H1 (cell line): ENCODE results near the gene LDAH. TPM values are rescaled to one million over a fixed set of nuclear protein-coding genes. Genes with fewer than 3 reads are reported as not detected.

ENCODE experiments used
- CTCF ChIA-PET: fragments of 300-600 bp; sonication (Branson Sonifier 250); formaldehyde crosslinking; loops from one replicate; lab custom pipeline; 2021; ENCODE audit not compliant: partially characterized antibody; lab: Charles Lee
- POLR2A ChIA-PET: fragments of 300-600 bp; sonication (Branson Sonifier 250); formaldehyde crosslinking; loops from one replicate; lab custom pipeline; 2021; ENCODE audit warnings: inconsistent platforms; ENCODE audit not compliant: partially characterized antibody; lab: Charles Lee
- DNase-seq, 2 experiments: peaks; one replicate each; pipeline versions ENCODE4 v3.0.0 to v3.0.0-alpha.2; 2010 to 2022; ENCODE audit warnings: low spot score in 2 of 2, low read depth in 1 of 2, mixed read lengths in 1 of 2
- FAIRE-seq: peaks from 2 replicates; lab custom pipeline; 2011; peaks lifted over from hg19 to GRCh38; lab: Jason Lieb, UNC
- H2AFZ ChIP-seq: 2 replicates; pipeline ENCODE4 v1.8.1; 2012; ENCODE audit warnings: low read length, inconsistent platforms
- H2AK5ac ChIP-seq: 2 replicates; pipeline ENCODE4 v1.6.1; 2013; ENCODE audit warnings: low read depth, low read length
- H2BK120ac ChIP-seq: replicated peaks from 2 replicates; pipeline ENCODE3; 2013; ENCODE audit warnings: low read depth, low read length, inconsistent platforms
- H2BK12ac ChIP-seq: 2 replicates; pipeline ENCODE4 v1.6.1; 2013; ENCODE audit warnings: low read depth, low read length
- H2BK15ac ChIP-seq: 2 replicates; pipeline ENCODE4 v1.6.1; 2013; ENCODE audit warnings: low read length
- H2BK20ac ChIP-seq: 2 replicates; pipeline ENCODE4 v1.6.1; 2013; ENCODE audit warnings: low read length
- H2BK5ac ChIP-seq: 2 replicates; pipeline ENCODE4 v1.6.1; 2013; ENCODE audit warnings: low read depth, low read length
- H3K14ac ChIP-seq: 2 replicates; pipeline ENCODE4 v1.6.1; 2013; ENCODE audit warnings: inconsistent platforms; ENCODE audit not compliant: insufficient read length
- H3K18ac ChIP-seq: 2 replicates; pipeline ENCODE4 v1.6.1; 2013; ENCODE audit warnings: low read length; ENCODE audit errors: extremely low read depth
- H3K23ac ChIP-seq: 2 replicates; pipeline ENCODE4 v1.6.1; 2013; ENCODE audit warnings: inconsistent platforms; ENCODE audit not compliant: insufficient read length
- H3K23me2 ChIP-seq: 2 replicates; pipeline ENCODE4 v1.6.1; 2013; ENCODE audit warnings: low read depth, low read length
- H3K27ac ChIP-seq: 2 replicates; pipeline ENCODE4 v1.6.1; 2011; ENCODE audit warnings: low read depth, low read length, inconsistent platforms
- H3K27me3 ChIP-seq, 4 experiments: replicated peaks in 1 of 4; 1 replicate in 1 of 4; 2 replicates in 3 of 4; pipeline versions ENCODE4 v1.6.1 to v1.8.1; 2011 to 2013; ENCODE audit warnings: low read length in 3 of 4, mild to moderate bottlenecking in 3 of 4, inconsistent platforms in 2 of 4, mixed read lengths in 2 of 4, moderate library complexity in 1 of 4; ENCODE audit not compliant: control insufficient read depth in 3 of 4, insufficient read depth in 3 of 4; ENCODE audit errors: extremely low read depth in 1 of 4
- H3K36me3 ChIP-seq, 4 experiments: 2 replicates each; pipeline versions ENCODE4 v1.6.1 to v1.8.1; 2011 to 2013; ENCODE audit warnings: mild to moderate bottlenecking in 4 of 4, low read length in 3 of 4, moderate library complexity in 2 of 4, control low read depth in 1 of 4, inconsistent platforms in 1 of 4; ENCODE audit not compliant: insufficient read depth in 4 of 4, control insufficient read depth in 2 of 4
- H3K4ac ChIP-seq: replicated peaks from 2 replicates; pipeline ENCODE3; 2013; ENCODE audit warnings: low read length, low read depth, mixed read lengths, inconsistent platforms; ENCODE audit not compliant: insufficient read length
- H3K4me1 ChIP-seq, 4 experiments: replicated peaks in 1 of 4; 1 replicate in 1 of 4; 2 replicates in 3 of 4; pipeline versions ENCODE4 v1.6.1 to v1.8.1; 2011 to 2013; ENCODE audit warnings: low read length in 3 of 4, inconsistent platforms in 2 of 4, mixed read lengths in 1 of 4; ENCODE audit not compliant: insufficient read depth in 4 of 4, control insufficient read depth in 3 of 4
- H3K4me2 ChIP-seq, 2 experiments: 2 replicates each; pipeline versions ENCODE4 v1.6.1 to v1.8.1; 2011 to 2013; ENCODE audit warnings: low read depth in 2 of 2, low read length in 2 of 2, control low read depth in 1 of 2, inconsistent platforms in 1 of 2, mild to moderate bottlenecking in 1 of 2; ENCODE audit not compliant: insufficient read depth in 1 of 2
- H3K4me3 ChIP-seq, 4 experiments: fragments of 200-600, 300-600 bp in 1 of 4; sonication (generic), shearing (Covaris generic), sonication (Bioruptor Twin) in 1 of 4; 2 replicates each; pipeline versions ENCODE4 v1.5.1 to v1.8.1; 2011 to 2016; ENCODE audit warnings: low read length in 4 of 4, low read depth in 3 of 4, control low read depth in 2 of 4, inconsistent platforms in 2 of 4, mild to moderate bottlenecking in 2 of 4, mixed read lengths in 1 of 4, moderate library complexity in 1 of 4; ENCODE audit not compliant: insufficient read depth in 2 of 4; ENCODE audit errors: extremely low read depth in 1 of 4
- H3K56ac ChIP-seq: replicated peaks from 2 replicates; pipeline ENCODE3; 2013; ENCODE audit warnings: low read depth, mild to moderate bottlenecking, mixed read lengths, low read length, inconsistent platforms; ENCODE audit not compliant: insufficient read length
- H3K79me1 ChIP-seq: 2 replicates; pipeline ENCODE4 v1.6.1; 2013; ENCODE audit warnings: low read depth, low read length, control low read depth
- H3K79me2 ChIP-seq, 2 experiments: 2 replicates each; pipeline versions ENCODE4 v1.6.1 to v1.8.1; 2012 to 2013; ENCODE audit warnings: low read length in 2 of 2, mild to moderate bottlenecking in 2 of 2, inconsistent platforms in 1 of 2; ENCODE audit not compliant: insufficient read depth in 2 of 2, control insufficient read depth in 1 of 2
- H3K9ac ChIP-seq, 4 experiments: replicated peaks in 1 of 4; 1 replicate in 1 of 4; 2 replicates in 3 of 4; pipeline versions ENCODE4 v1.6.1 to v1.8.1; 2011 to 2013; ENCODE audit warnings: low read depth in 3 of 4, low read length in 3 of 4, control low read depth in 2 of 4, mild to moderate bottlenecking in 2 of 4, moderate library complexity in 2 of 4, inconsistent platforms in 1 of 4; ENCODE audit errors: extremely low read depth in 1 of 4
- H3K9me3 ChIP-seq, 2 experiments: 2 replicates each; pipeline versions ENCODE4 v1.6.1 to v1.8.1; 2012 to 2013; ENCODE audit warnings: mild to moderate bottlenecking in 2 of 2, moderate library complexity in 2 of 2, control low read depth in 1 of 2, inconsistent platforms in 1 of 2, low read depth in 1 of 2, low read length in 1 of 2, mixed read lengths in 1 of 2; ENCODE audit not compliant: insufficient read depth in 2 of 2
- H4K20me1 ChIP-seq, 2 experiments: replicated peaks in 1 of 2; 2 replicates each; pipeline versions ENCODE3 to v1.8.1; 2011 to 2013; ENCODE audit warnings: inconsistent platforms in 2 of 2, low read length in 2 of 2, mild to moderate bottlenecking in 1 of 2; ENCODE audit not compliant: insufficient read depth in 2 of 2, control insufficient read depth in 1 of 2
- H4K5ac ChIP-seq: 2 replicates; pipeline ENCODE4 v1.6.1; 2013; ENCODE audit warnings: low read length, low read depth, mixed read lengths, inconsistent platforms; ENCODE audit not compliant: insufficient read length
- H4K8ac ChIP-seq: 2 replicates; pipeline ENCODE4 v1.8.0; 2013; ENCODE audit warnings: mild to moderate bottlenecking, moderate library complexity, low read length, inconsistent platforms; ENCODE audit not compliant: insufficient read depth; ENCODE audit errors: extremely low read depth
- H4K91ac ChIP-seq: replicated peaks from 2 replicates; pipeline ENCODE3; 2013; ENCODE audit warnings: low read length, mixed read lengths, inconsistent platforms; ENCODE audit not compliant: insufficient read length
- CBX5 ChIP-seq: fragments of 300-800, 300-1000 bp; sonication (generic); IDR thresholded peaks from 2 replicates; pipeline ENCODE4 v1.7.1; 2016; ENCODE audit warnings: antibody characterized with exemption, low read length, low read depth
- CEBPB ChIP-seq: IDR thresholded peaks from 2 replicates; pipeline ENCODE4 v1.6.1; 2012; ENCODE audit warnings: low read depth, low read length
- EGR1 ChIP-seq: IDR thresholded peaks from 2 replicates; pipeline ENCODE4 v1.6.1; 2011; ENCODE audit warnings: low read depth, low read length, borderline replicate concordance
- EZH2 ChIP-seq: fragments of 200-600 bp; sonication (generic); IDR thresholded peaks from 2 replicates; pipeline ENCODE4 v1.7.1; 2012; ENCODE audit warnings: low read depth, mild to moderate bottlenecking, moderate library complexity, low read length, inconsistent platforms; ENCODE audit not compliant: severe bottlenecking
- HDAC6 ChIP-seq: IDR thresholded peaks from one replicate; pipeline ENCODE4 v1.7.1; 2012; ENCODE audit warnings: low read depth, mild to moderate bottlenecking, inconsistent platforms, low read length, moderate library complexity
- RNF2 ChIP-seq: fragments of 200-900, 300-1000 bp; sonication (generic); IDR thresholded peaks from 2 replicates; pipeline ENCODE4 v1.7.1; 2016; ENCODE audit warnings: borderline replicate concordance, low read depth, mild to moderate bottlenecking, antibody characterized with exemption, low read length; ENCODE audit not compliant: poor library complexity, severe bottlenecking; ENCODE audit errors: missing control alignments
- SP1 ChIP-seq: IDR thresholded peaks from 2 replicates; pipeline ENCODE4 v1.6.1; 2011; ENCODE audit warnings: low read depth, low read length
- USF2 ChIP-seq: IDR thresholded peaks from 2 replicates; pipeline ENCODE4 v1.6.1; 2011; ENCODE audit warnings: low read length, improper control_type of control experiment
- WGBS, 2 experiments: shearing (Covaris generic) in 1 of 2; methylation state at CpG; one replicate each; pipeline versions ENCODE4 v1.1.6 to v1.1.7; 2013 to 2015; ENCODE audit warnings: low lambda C conversion rate in 2 of 2, mixed read lengths in 2 of 2, inconsistent platforms in 1 of 2, low coverage in 1 of 2, missing lambda C conversion rate in 1 of 2; ENCODE audit not compliant: insufficient replicate concordance in 2 of 2, insufficient coverage in 1 of 2, insufficient read length in 1 of 2; ENCODE audit errors: extremely low coverage in 1 of 2, missing lambda C conversion rate in 1 of 2; 5-methylcytosine and 5-hydroxymethylcytosine counted together
- polyA plus RNA-seq, 7 experiments: library from polyadenylated mRNA; depleted of rRNA in 3 of 7; stranded (reverse) in 5 of 7; unstranded in 2 of 7; fragments of >200 nt in 5 of 7; fragments of 200-250 nt in 2 of 7; gene quantifications; 1 replicate in 5 of 7; 2 replicates in 1 of 7; 4 replicates in 1 of 7; pipeline versions ENCODE4 v1.2.1 to v1.2.3, GENCODE V29; 2011 to 2013; ENCODE audit warnings: missing spikeins in 2 of 7, mixed read lengths in 2 of 7
- total RNA-seq: library from RNA; stranded (reverse); fragmentation: NEBNext Ultra II Directional; extraction: Animal tissue kit (Norgen Biotek cat#: 25700); gene quantifications from 2 replicates; pipeline ENCODE4 v1.2.1, GENCODE V29; 2021
- TF ChIP-seq, protein P1 (sequence below): IDR thresholded peaks from 2 replicates; pipeline ENCODE4 v1.6.1; 2012; ENCODE audit warnings: inconsistent platforms

The LDAH gene
- total and polyA plus RNA-seq, 2 of the 8 experiments (the other 6 are each of a cell fraction or from before 2014, with no cell fraction given) = 10.9 to 26.3 TPM

- H4K20me1 ChIP-seq = peaks cover 0 to 3% of the 10 kb centered on the region in 2 experiments
- WGBS, 2 experiments = 90% methylated on average over 14 of the region's 14 CpGs; no CpG with 5 or more reads in 1 of the 2 experiments
- H3K4me1 ChIP-seq = peaks cover 0 to 5% (median 2%) of the 10 kb centered on the region in 4 experiments; a peak in 4 of 7 replicates
- DNase-seq (no peak), FAIRE-seq (no peak)
- H3K4me2 ChIP-seq = no peak overlapping the region
- no peak overlapping the region for H2AK5ac ChIP-seq
- H3K9ac ChIP-seq = no peak overlapping the region
- no peaks in the 10 kb centered on the region for H3K9me3 ChIP-seq
- H4K91ac ChIP-seq = no peak overlapping the region
- H3K56ac ChIP-seq = no peak overlapping the region
- no peak overlapping the region for H4K5ac ChIP-seq
- H3K79me1 ChIP-seq = no peaks in the 10 kb centered on the region; the same call in 1 of the 2 replicates
- H2BK5ac ChIP-seq = no peak overlapping the region
- H3K27ac ChIP-seq = no peak overlapping the region
- H3K79me2 ChIP-seq = no peaks in the 10 kb centered on the region
- no peaks in the 10 kb centered on the region for H3K36me3 ChIP-seq
- ChIA-PET CTCF (interaction anchor here (0.8 to 17.7 kb wide), 5 partner anchors 16 to 228 kb away, joined by 3 to 367 read pairs (median 15); partner anchors contain the start of gene RHOB), POLR2A (interaction anchor here (2.1 kb wide), 1 partner anchor 198 kb away, joined by 11 read pairs; the partner anchor contains the start of gene RHOB)
- no peak overlapping the region for H4K8ac ChIP-seq
- no peak overlapping the region for H3K14ac ChIP-seq
- H2BK20ac ChIP-seq = no peak overlapping the region
- TF ChIP-seq EGR1 (no peak), EZH2 (no peak), RNF2 (no peak), CEBPB (no peak), USF2 (no peak), SP1 (no peak), CBX5 (no peak), HDAC6 (no peak)
- TF ChIP-seq, protein P1, sequence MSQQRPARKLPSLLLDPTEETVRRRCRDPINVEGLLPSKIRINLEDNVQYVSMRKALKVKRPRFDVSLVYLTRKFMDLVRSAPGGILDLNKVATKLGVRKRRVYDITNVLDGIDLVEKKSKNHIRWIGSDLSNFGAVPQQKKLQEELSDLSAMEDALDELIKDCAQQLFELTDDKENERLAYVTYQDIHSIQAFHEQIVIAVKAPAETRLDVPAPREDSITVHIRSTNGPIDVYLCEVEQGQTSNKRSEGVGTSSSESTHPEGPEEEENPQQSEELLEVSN = no peak
- H2AFZ ChIP-seq = no peak overlapping the region
- no peaks in the 10 kb centered on the region; the same call in 1 of the 2 replicates for H3K23me2 ChIP-seq
- H3K4ac ChIP-seq = no peak overlapping the region
- H2BK15ac ChIP-seq = no peak overlapping the region
- H2BK12ac ChIP-seq = no peak overlapping the region
- H3K18ac ChIP-seq = no peak overlapping the region
- no peak overlapping the region for H2BK120ac ChIP-seq
- H3K27me3 ChIP-seq = peaks cover 0 to 4% (median 0%) of the 10 kb centered on the region in 4 experiments; a peak in 3 of 7 replicates
- no peak overlapping the region for H3K23ac ChIP-seq
- H3K4me3 ChIP-seq = no peak overlapping the region
Measured at GRCh38 chr2:20645301-20645701, 177.6 kb downstream of the LDAH start.
